Omental fat pad (tissue), 4 donors: ENCODE results near the gene PIK3C2B. TPM values are rescaled to one million over a fixed set of nuclear protein-coding genes. Genes with fewer than 3 reads are reported as not detected.

ENCODE experiments used
- ATAC-seq: fragments of 150-250 bp; one replicate; pipeline ENCODE4 v1.9.1; 2016; ENCODE audit warnings: mild to moderate bottlenecking, moderate library complexity; ENCODE audit not compliant: low FRiP score
- DNase-seq: peaks from one replicate; pipeline ENCODE4 v3.0.0-alpha.2; 2019; ENCODE audit warnings: low spot score
- CTCF ChIP-seq, 3 donors: fragments of 450-650 bp; IDR thresholded peaks; one replicate each; pipeline ENCODE4 v1.5.1; 2016 to 2017; ENCODE audit warnings: antibody characterized with exemption in 3 of 3, mild to moderate bottlenecking in 3 of 3, moderate library complexity in 2 of 3
- total RNA-seq, 4 donors: library from RNA; depleted of rRNA; stranded (reverse); fragments of >200 nt; gene quantifications; one replicate each; pipeline ENCODE4 v1.1.0, GENCODE V29; 2016

Gene PIK3C2B
- total RNA-seq, 4 donors from 2014 or later = 17.2 to 42.4 (median 31.6) TPM

GRCh38 chr1:204478921-204479320 lies 15.7 kb downstream of the PIK3C2B start:
- no peak for TF ChIP-seq CTCF (IDR thresholded peaks at IDR 0.05)
- DNase-seq (no peak), ATAC-seq (no peak)

GRCh38 chr1:204478172-204478899 lies 16.3 kb downstream of the PIK3C2B start:
- TF ChIP-seq CTCF (IDR thresholded peaks at IDR 0.05) = no peak
- ATAC-seq = no peak
- DNase-seq = no peak

GRCh38 chr1:204477036-204477740 lies 17.4 kb downstream of the PIK3C2B start:
- ATAC-seq (peak; percentile 24), DNase-seq (no peak)
- no peak for TF ChIP-seq CTCF (IDR thresholded peaks at IDR 0.05)

GRCh38 chr1:204476563-204476962 lies 18.0 kb downstream of the PIK3C2B start:
- ATAC-seq (no peak), DNase-seq (no peak)
- no peak for TF ChIP-seq CTCF (IDR thresholded peaks at IDR 0.05)

- DNase-seq (no peak), ATAC-seq (no peak)
- no peak for TF ChIP-seq CTCF (IDR thresholded peaks at IDR 0.05)
Measured at GRCh38 chr1:204475656-204476432, 18.8 kb downstream of the PIK3C2B start.

GRCh38 chr1:204473400-204473965 lies 21.1 kb downstream of the PIK3C2B start:
- DNase-seq (no peak), ATAC-seq (no peak)
- TF ChIP-seq CTCF (IDR thresholded peaks at IDR 0.05) = no peak
